Activated naive CD8-positive, alpha-beta T cell treated with anti-CD3 and anti-CD28 coated beads for 36 hours (primary cell): Measurements from ENCODE around the gene APOC4. TPM values are rescaled to one million over a fixed set of nuclear protein-coding genes. Genes with fewer than 3 reads are reported as not detected.

Experiments used
- DNase-seq: peaks from one replicate; pipeline ENCODE4 v3.0.0; 2021
- H3K27ac Mint-ChIP-seq: one replicate; pipeline ENCODE4 v1.8.0; 2022; ENCODE audit warnings: mild to moderate bottlenecking, moderate library complexity, mixed read lengths
- H3K27me3 Mint-ChIP-seq: one replicate; pipeline ENCODE4 v1.8.0; 2022; ENCODE audit warnings: mild to moderate bottlenecking, mixed read lengths
- H3K36me3 Mint-ChIP-seq: one replicate; pipeline ENCODE4 v1.8.0; 2021; ENCODE audit warnings: mild to moderate bottlenecking, mixed read lengths
- H3K4me1 Mint-ChIP-seq: one replicate; pipeline ENCODE4 v1.8.0; 2021; ENCODE audit warnings: mixed read lengths
- H3K4me3 Mint-ChIP-seq: one replicate; pipeline ENCODE4 v1.8.0; 2022; ENCODE audit warnings: mild to moderate bottlenecking, moderate library complexity, mixed read lengths
- H3K9me3 Mint-ChIP-seq: one replicate; pipeline ENCODE4 v1.8.0; 2022; ENCODE audit warnings: mixed read lengths
- total RNA-seq, 2 experiments: library from RNA; stranded (reverse); gene quantifications; one replicate each; pipeline ENCODE4 v1.2.3, GENCODE V29; 2021

The APOC4 gene
- total RNA-seq, 2 experiments from 2014 or later: not detected

- no peaks in the 10 kb centered on the region for H3K27me3 Mint-ChIP-seq
- DNase-seq: no peak
Measured at GRCh38 chr19:44947041-44947581, 5.1 kb downstream of the APOC4 start.

GRCh38 chr19:44948237-44948636 is 6.2 kb downstream of the APOC4 start:
- no peaks in the 10 kb centered on the region for H3K9me3 Mint-ChIP-seq
- peaks cover 4% of the 10 kb centered on the region for H3K4me1 Mint-ChIP-seq
- no peaks in the 10 kb centered on the region for H3K27me3 Mint-ChIP-seq
- no peaks in the 10 kb centered on the region for H3K36me3 Mint-ChIP-seq
- DNase-seq: no peak
- no peak overlapping the region for H3K27ac Mint-ChIP-seq
- H3K4me3 Mint-ChIP-seq: no peak overlapping the region

More at GRCh38 chr19:44947041-44947581, 5.1 kb downstream of the APOC4 start:
- Mint-ChIP-seq H3K4me1 (peaks cover 4% of the 10 kb centered on the region), H3K9me3 (no peaks in the 10 kb centered on the region), H3K4me3 (no peak overlapping the region), H3K27ac (no peak overlapping the region), H3K36me3 (no peaks in the 10 kb centered on the region)

- no peaks in the 10 kb centered on the region for H3K27me3 Mint-ChIP-seq
- H3K27ac Mint-ChIP-seq: no peak overlapping the region
- H3K9me3 Mint-ChIP-seq: no peaks in the 10 kb centered on the region
- no peak for DNase-seq
- no peak overlapping the region for H3K4me3 Mint-ChIP-seq
- H3K4me1 Mint-ChIP-seq: peaks cover 6% of the 10 kb centered on the region
- H3K36me3 Mint-ChIP-seq: no peaks in the 10 kb centered on the region
Measured at GRCh38 chr19:44948763-44949374, 6.8 kb downstream of the APOC4 start.

- no peak overlapping the region for H3K27ac Mint-ChIP-seq
- H3K4me3 Mint-ChIP-seq: no peak overlapping the region
- H3K4me1 Mint-ChIP-seq: peaks cover 6% of the 10 kb centered on the region
- no peaks in the 10 kb centered on the region for H3K27me3 Mint-ChIP-seq
- no peaks in the 10 kb centered on the region for H3K36me3 Mint-ChIP-seq
- no peaks in the 10 kb centered on the region for H3K9me3 Mint-ChIP-seq
- no peak for DNase-seq
Measured at GRCh38 chr19:44949550-44949949, 7.5 kb downstream of the APOC4 start.

- no peaks in the 10 kb centered on the region for H3K36me3 Mint-ChIP-seq
- H3K4me1 Mint-ChIP-seq: peaks cover 12% of the 10 kb centered on the region
- no peaks in the 10 kb centered on the region for H3K27me3 Mint-ChIP-seq
- no peaks in the 10 kb centered on the region for H3K9me3 Mint-ChIP-seq
- peak; percentile 36 for DNase-seq
- no peak overlapping the region for H3K4me3 Mint-ChIP-seq
- no peak overlapping the region for H3K27ac Mint-ChIP-seq
Measured at GRCh38 chr19:44951179-44952159, 9.4 kb downstream of the APOC4 start.

GRCh38 chr19:44954278-44954648 is 12.2 kb downstream of the APOC4 start:
- H3K9me3 Mint-ChIP-seq: no peaks in the 10 kb centered on the region
- H3K4me1 Mint-ChIP-seq: peaks cover 35% of the 10 kb centered on the region
- peak overlapping the region; percentile 99 for H3K27ac Mint-ChIP-seq
- no peaks in the 10 kb centered on the region for H3K27me3 Mint-ChIP-seq
- H3K4me3 Mint-ChIP-seq: peak overlapping the region; percentile 99
- no peaks in the 10 kb centered on the region for H3K36me3 Mint-ChIP-seq
- DNase-seq: no peak

- Mint-ChIP-seq H3K27ac (peak within 1 kb of the TSS; percentile 99), H3K4me3 (peak within 1 kb of the TSS; percentile 99)
Measured at GRCh38 chr19:44954649-44955504, 12.8 kb downstream of the APOC4 start, which contains the start of gene CLPTM1. Gene CLPTM1, plus strand, starts transcription at chr19:44955380. Its CDS starts 16 bp downstream, at chr19:44955396.

GRCh38 chr19:44955505-44956439 is 13.7 kb downstream of the APOC4 start:
- no peak for DNase-seq
- no peaks in the 10 kb centered on the region for H3K36me3 Mint-ChIP-seq
- H3K4me1 Mint-ChIP-seq: peaks cover 45% of the 10 kb centered on the region
- H3K27ac Mint-ChIP-seq: peak overlapping the region; percentile 67
- H3K27me3 Mint-ChIP-seq: no peaks in the 10 kb centered on the region
- peak overlapping the region; percentile 99 for H3K4me3 Mint-ChIP-seq
- H3K9me3 Mint-ChIP-seq: no peaks in the 10 kb centered on the region

More at GRCh38 chr19:44954649-44955504, 12.8 kb downstream of the APOC4 start, which contains the start of gene CLPTM1:
- Mint-ChIP-seq H3K27me3 (no peaks in the 10 kb centered on the region), H3K4me1 (peaks cover 41% of the 10 kb centered on the region), H3K36me3 (no peaks in the 10 kb centered on the region), H3K9me3 (no peaks in the 10 kb centered on the region)
- DNase-seq: peak; percentile 95

GRCh38 chr19:44957526-44957925 is 15.5 kb downstream of the APOC4 start:
- no peak for DNase-seq
- Mint-ChIP-seq H3K4me1 (peaks cover 43% of the 10 kb centered on the region), H3K27ac (peak overlapping the region; percentile 34), H3K36me3 (peaks cover 1% of the 10 kb centered on the region), H3K9me3 (no peaks in the 10 kb centered on the region), H3K4me3 (no peak overlapping the region), H3K27me3 (no peaks in the 10 kb centered on the region)

- peaks cover 43% of the 10 kb centered on the region for H3K4me1 Mint-ChIP-seq
- no peak overlapping the region for H3K4me3 Mint-ChIP-seq
- no peak for DNase-seq
- H3K36me3 Mint-ChIP-seq: peaks cover 3% of the 10 kb centered on the region
- no peaks in the 10 kb centered on the region for H3K9me3 Mint-ChIP-seq
- H3K27me3 Mint-ChIP-seq: no peaks in the 10 kb centered on the region
- peak overlapping the region; percentile 52 for H3K27ac Mint-ChIP-seq
Measured at GRCh38 chr19:44958090-44958489, 16.1 kb downstream of the APOC4 start.

- Mint-ChIP-seq H3K27ac (peak overlapping the region; percentile 44), H3K9me3 (no peaks in the 10 kb centered on the region), H3K27me3 (no peaks in the 10 kb centered on the region), H3K36me3 (peaks cover 9% of the 10 kb centered on the region), H3K4me1 (peaks cover 39% of the 10 kb centered on the region), H3K4me3 (no peak overlapping the region)
- DNase-seq: no peak
Measured at GRCh38 chr19:44959691-44960090, 17.7 kb downstream of the APOC4 start.

GRCh38 chr19:44960906-44961728 is 19.1 kb downstream of the APOC4 start:
- H3K27me3 Mint-ChIP-seq: no peaks in the 10 kb centered on the region
- H3K4me1 Mint-ChIP-seq: peaks cover 36% of the 10 kb centered on the region
- peaks cover 9% of the 10 kb centered on the region for H3K36me3 Mint-ChIP-seq
- H3K4me3 Mint-ChIP-seq: no peak overlapping the region
- DNase-seq: no peak
- H3K27ac Mint-ChIP-seq: peak overlapping the region; percentile 51
- H3K9me3 Mint-ChIP-seq: no peaks in the 10 kb centered on the region

- peaks cover 9% of the 10 kb centered on the region for H3K36me3 Mint-ChIP-seq
- DNase-seq: no peak
- no peaks in the 10 kb centered on the region for H3K9me3 Mint-ChIP-seq
- no peaks in the 10 kb centered on the region for H3K27me3 Mint-ChIP-seq
- no peak overlapping the region for H3K27ac Mint-ChIP-seq
- peaks cover 29% of the 10 kb centered on the region for H3K4me1 Mint-ChIP-seq
- no peak overlapping the region for H3K4me3 Mint-ChIP-seq
Measured at GRCh38 chr19:44961821-44962220, 19.8 kb downstream of the APOC4 start.
